Activated CD4-positive, alpha-beta T cell treated with anti-CD3 and anti-CD28 coated beads for 1 hour (primary cell): ENCODE results near the gene COG8.
A peak's percentile ranks its signal among the peaks of the same experiment; 100 is the strongest.
"Not testable (repeated sequence)": the region's sequence is repeated elsewhere in the genome, so short reads cannot be mapped to it uniquely, and the experiment has no call there.

Experiments used
- DNase-seq: peaks from one replicate; pipeline ENCODE4 v3.0.0-alpha.2; 2020

Gene COG8

DNA sequence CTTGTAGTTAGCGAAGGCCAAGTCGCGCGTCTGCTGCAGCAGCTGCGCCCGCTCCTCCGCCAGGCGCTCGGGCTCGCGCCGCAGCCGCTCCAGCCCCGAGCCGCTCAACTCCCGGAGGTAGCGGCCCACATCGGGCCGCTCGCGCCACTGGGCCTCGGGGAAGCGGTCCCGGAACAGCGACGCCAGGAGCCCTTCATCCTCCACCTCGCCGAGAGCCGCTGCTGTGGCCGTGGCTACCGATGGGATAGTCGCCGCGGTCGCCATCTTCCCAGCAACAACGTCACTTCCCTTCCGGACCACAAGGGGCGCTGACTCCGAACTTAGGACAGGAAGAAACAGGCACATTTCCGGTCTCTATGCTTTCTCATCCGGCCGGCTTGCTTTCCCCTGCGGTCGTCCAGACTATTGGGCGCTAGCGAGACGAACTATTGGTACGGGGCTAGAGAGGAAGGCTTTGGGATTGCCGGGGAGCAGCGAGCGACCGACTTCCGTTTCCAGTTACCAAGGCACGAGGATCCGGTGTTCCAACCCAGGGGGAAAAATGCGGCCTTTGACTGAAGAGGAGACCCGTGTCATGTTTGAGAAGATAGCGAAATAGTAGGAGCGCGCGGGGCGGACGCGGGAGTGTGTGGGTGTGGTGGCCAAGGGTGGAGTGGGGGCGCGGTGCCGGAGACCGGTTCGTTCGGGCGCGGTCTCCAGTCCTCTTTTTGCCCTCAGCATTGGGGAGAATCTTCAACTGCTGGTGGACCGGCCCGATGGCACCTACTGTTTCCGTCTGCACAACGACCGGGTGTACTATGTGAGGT lies at the start of gene COG8, which contains the start of gene NIP7:
TSS of gene COG8 (minus strand) at position 276 of the 806 bp plus-strand sequence. CDS start at position 264, 12 bp downstream.
TSS of gene NIP7 (plus strand) at position 484 of the 806 bp plus-strand sequence. CDS start at position 542, 58 bp downstream.
- DNase-seq = peak; percentile 83

GRCh38 chr16:69386596-69386995 lies 47.2 kb upstream of the COG8 start:
- no peak for DNase-seq

DNA sequence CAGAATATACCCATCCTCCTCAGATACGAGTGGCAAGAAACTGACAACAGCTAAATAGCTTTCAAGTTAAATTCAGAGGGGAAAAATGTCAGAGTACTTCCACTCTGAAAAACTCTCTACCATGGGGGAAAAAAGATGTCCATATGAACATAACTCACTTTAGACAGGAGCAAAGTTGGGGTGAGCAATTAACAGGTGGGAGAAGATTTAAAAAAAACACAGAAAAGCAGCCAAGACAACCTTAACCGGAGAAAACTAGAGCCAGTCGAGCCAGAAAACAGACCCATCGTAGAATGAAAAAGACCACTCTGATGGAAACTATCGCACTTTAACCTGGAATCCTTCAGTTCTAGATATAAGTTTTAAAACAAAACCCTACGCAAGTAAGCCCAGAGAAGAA lies 45.6 kb upstream of the COG8 start:
- DNase-seq = no peak

DNA sequence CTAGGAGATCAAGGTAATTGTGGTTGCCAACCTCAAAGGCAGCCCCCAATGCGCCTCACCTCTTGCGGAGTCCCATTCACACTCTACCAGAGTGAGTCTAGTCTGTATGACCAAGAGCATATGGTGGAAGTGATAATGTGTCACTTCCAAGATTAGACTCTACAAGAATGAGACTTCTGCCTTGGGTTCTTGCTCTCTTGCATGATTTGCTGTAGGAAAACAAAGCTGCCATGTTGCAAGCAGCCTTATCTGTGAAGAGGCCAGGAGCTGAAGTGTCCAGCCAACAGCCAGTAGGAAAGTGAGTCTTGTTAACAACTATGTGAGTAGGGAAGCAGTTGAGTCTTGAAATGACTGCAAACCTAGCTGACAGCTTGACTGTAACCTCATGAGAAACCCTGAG lies 43.1 kb upstream of the COG8 start:
- no peak for DNase-seq

- DNase-seq = no peak
Measured at GRCh38 chr16:69381231-69381630, 41.9 kb upstream of the COG8 start.

- no peak for DNase-seq
Measured at GRCh38 chr16:69378760-69379159, 39.4 kb upstream of the COG8 start.

DNA sequence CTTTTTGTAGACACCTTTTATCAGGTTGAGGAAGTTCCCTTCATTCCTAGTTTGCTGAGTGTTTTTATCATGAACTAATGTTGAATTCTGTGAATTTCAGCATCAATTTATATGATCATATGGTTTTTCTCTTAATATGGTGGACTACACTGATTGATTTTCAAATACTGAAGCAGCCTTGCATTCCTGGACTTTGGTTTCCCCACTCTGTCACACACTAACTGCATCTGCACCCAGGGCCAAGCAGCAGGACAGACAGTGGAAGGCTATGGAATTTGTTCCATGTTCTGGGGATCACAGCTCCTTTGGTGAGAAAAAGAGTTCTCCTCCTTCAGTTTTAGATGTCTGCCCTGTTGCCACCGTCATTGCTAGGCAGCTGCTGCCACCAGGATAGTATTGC lies 38.7 kb upstream of the COG8 start:
- DNase-seq = no peak

GRCh38 chr16:69376393-69377059 lies 37.2 kb upstream of the COG8 start:
- no peak for DNase-seq

- no peak for DNase-seq
Measured at GRCh38 chr16:69373019-69373418, 33.7 kb upstream of the COG8 start.

GRCh38 chr16:69371564-69371963 lies 32.2 kb upstream of the COG8 start:
- DNase-seq = no peak

GRCh38 chr16:69368866-69369265 lies 29.5 kb upstream of the COG8 start:
- no peak for DNase-seq

DNA sequence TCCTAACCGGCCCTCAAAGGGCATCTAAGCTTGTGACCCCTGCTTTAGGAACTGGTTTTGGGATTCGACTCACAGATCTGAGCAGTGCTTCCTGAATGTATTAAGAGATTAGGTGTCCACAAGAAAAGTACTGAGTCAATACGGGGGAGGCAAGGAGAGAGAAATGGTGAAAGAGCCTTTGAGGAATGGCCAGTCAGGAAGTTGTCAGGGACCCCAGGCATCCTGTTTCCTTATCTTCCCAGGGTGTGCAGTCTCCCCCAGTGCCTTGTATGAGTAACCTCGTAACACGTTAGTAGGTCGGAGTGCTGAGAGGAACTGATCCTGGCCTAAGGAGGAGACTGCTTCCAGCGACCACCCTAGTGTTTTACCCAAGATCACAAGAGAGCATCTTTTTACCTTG lies 28.6 kb upstream of the COG8 start:
- DNase-seq = no peak

GRCh38 chr16:69366431-69366830 lies 27.1 kb upstream of the COG8 start:
- DNase-seq = no peak

GRCh38 chr16:69365901-69366300 lies 26.5 kb upstream of the COG8 start:
- DNase-seq = no peak

DNA sequence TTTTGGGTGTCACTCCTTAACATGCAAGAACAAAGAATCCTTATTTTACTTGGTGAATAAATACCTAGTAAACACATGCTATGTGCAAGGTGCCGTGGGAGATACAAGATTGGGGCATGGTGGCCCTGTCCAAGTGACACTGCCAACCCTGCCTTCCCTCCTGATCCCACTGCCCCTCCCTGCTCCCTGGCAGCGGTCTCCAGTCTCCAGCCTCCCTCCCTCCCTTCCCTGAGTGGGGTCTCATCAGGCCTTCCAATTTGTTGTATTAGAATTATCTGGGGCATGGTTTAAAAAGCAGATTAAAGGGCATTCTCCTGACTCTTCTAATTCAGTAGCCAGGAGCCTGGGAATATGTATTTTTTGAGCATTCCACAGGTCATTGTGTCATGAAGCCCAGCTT lies 24.7 kb upstream of the COG8 start:
- DNase-seq = no peak

DNA sequence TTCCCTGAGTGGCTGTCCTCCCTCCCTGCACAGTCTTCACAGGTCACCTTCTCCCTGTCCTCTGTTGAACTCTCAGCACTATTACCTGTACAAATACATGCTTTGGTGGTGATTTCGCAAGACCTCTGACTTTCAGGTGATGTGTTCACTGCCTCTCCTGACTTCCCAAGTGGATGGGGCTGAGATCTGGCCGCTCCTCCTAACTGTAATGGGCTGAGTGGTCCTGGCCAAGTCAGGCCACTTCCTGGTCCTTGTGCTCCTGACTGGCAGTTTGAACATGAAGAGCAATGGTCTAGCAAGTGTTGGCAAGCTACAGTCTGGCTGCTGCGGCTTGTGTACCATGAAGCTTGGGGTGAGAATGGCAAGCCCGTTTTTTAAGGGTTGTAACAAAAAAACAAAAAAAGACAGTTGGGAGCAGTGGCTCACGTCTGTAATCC lies 23.9 kb upstream of the COG8 start:
- no peak for DNase-seq

GRCh38 chr16:69360070-69360469 lies 20.7 kb upstream of the COG8 start:
- not testable (repeated sequence) for DNase-seq

GRCh38 chr16:69351309-69352027 lies 12.1 kb upstream of the COG8 start, which contains the start of gene TMED6:
TSS of gene TMED6 (minus strand) at chr16:69351786. CDS start at chr16:69351753, 33 bp downstream.
- no peak for DNase-seq

GRCh38 chr16:69350536-69351133 lies 11.3 kb upstream of the COG8 start:
- DNase-seq = no peak

DNA sequence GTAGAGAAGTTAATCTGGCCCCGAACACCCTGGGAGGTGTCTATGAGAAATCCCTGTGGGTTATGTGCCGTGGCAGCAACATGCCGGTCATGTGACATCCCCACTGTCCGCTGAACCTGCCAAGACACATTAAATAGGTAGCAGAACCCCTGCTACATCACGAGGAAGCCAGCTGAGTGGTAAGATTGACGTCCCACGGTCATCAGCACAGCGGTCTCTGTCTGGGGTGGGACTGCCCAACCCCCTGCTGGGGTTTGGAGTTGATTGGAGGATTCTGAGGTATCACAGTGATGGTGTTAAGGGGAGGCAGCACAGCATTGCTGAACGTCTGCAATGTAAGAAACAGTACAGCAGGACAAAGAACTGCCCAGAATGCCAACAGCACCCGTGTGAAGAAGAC lies 10.2 kb upstream of the COG8 start:
- DNase-seq = no peak

- no peak for DNase-seq
Measured at GRCh38 chr16:69348222-69348621, 8.9 kb upstream of the COG8 start.

DNA sequence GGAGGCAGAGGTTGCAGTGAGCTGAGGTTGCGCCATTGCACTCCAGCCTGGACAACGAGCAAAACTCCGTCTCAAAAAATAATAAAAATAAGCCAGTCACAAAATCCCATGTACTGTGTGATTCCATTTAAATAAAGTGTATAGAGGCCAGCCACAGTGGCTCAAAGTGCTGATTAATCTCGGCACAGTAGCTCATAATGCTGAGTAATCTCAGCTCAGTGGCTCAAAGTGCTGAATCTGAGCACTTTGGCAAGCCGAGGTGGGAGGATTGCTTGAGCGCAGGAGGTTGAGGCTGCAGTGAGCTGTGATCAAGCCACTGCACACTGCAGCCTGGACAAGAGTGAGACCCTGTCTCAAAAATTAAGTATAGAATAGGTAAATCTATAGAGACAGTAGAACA lies 7.3 kb upstream of the COG8 start:
- DNase-seq = no peak

- DNase-seq = no peak
Measured at GRCh38 chr16:69345923-69346322, 6.6 kb upstream of the COG8 start.
